Activated T-cell treated with anti-CD3 and anti-CD28 coated beads, Interleukin-2, amount 50 U/mL, for 72 hours (primary cell): ENCODE measurements around the gene FAM219A. TPM values are rescaled to one million over a fixed set of nuclear protein-coding genes. Genes with fewer than 3 reads are reported as not detected.
"Not testable (repeated sequence)": the region's sequence is repeated elsewhere in the genome, so short reads cannot be mapped to it uniquely, and the experiment has no call there.

Source experiments
- ATAC-seq, 2 donors: fragments of 150-1000 bp; cut with Tn5 transposase; replicated peaks in 1 of 2; 2 replicates each; pipeline ENCODE4 v1.10.0; 2021; ENCODE audit warnings: moderate library complexity in 2 of 2, mild to moderate bottlenecking in 1 of 2
- DNase-seq, 2 donors: peaks; one replicate each; pipeline ENCODE4 v3.0.0; 2021 to 2022; ENCODE audit warnings: mixed read lengths in 1 of 2
- H3K27ac Mint-ChIP-seq: one replicate; pipeline ENCODE4 v1.8.0; 2022; ENCODE audit warnings: mild to moderate bottlenecking, moderate library complexity, mixed read lengths
- H3K27me3 Mint-ChIP-seq: one replicate; pipeline ENCODE4 v1.8.0; 2022; ENCODE audit warnings: low read depth, mixed read lengths
- H3K36me3 Mint-ChIP-seq, 2 donors: one replicate each; pipeline ENCODE4 v1.8.0; 2022; ENCODE audit warnings: mixed read lengths in 2 of 2, mild to moderate bottlenecking in 1 of 2; ENCODE audit not compliant: insufficient read depth in 2 of 2
- H3K4me1 Mint-ChIP-seq: one replicate; pipeline ENCODE4 v1.8.0; 2022; ENCODE audit warnings: low read depth, mixed read lengths
- H3K4me3 Mint-ChIP-seq, 2 donors: one replicate each; pipeline ENCODE4 v1.8.0; 2022; ENCODE audit warnings: mild to moderate bottlenecking in 2 of 2, mixed read lengths in 2 of 2, moderate library complexity in 2 of 2
- H3K9me3 Mint-ChIP-seq, 2 donors: one replicate each; pipeline ENCODE4 v1.8.0; 2022; ENCODE audit warnings: mixed read lengths in 2 of 2
- total RNA-seq, 2 donors: library from RNA; stranded (reverse); gene quantifications; one replicate each; pipeline ENCODE4 v1.2.3, GENCODE V29; 2022

FAM219A gene
- total RNA-seq, 2 donors from 2014 or later, result 15.2 to 18.1 TPM

DNA sequence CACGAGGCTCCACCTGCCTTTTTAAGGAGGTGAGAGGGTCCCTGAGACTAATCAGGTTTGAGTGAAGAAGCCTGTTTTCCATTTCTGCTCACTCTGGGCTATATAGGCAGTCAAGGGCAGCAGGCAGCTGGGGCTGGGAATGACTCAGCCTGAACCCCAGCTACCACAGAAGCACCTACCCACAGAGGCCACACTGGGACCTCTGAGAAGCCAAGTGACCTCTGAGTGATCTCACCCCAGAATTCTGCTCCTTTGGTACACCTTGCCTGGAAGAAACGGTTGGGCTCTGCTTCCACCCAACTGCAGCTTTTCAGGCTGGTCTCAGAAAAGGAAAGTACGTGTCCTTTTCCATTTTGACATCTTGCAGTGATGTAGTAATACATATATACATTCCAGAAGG, 6.8 kb downstream of the FAM219A start:
- Mint-ChIP-seq H3K27ac (no peak overlapping the region), H3K27me3 (no peaks in the 10 kb centered on the region), H3K36me3 (no peaks in the 10 kb centered on the region), H3K4me3 (peak overlapping the region in 1 of 2 donors; percentile 36), H3K9me3 (no peaks in the 10 kb centered on the region), H3K4me1 (peaks cover 50% of the 10 kb centered on the region)
- ATAC-seq, result peak; percentile 91 to 93
- peak; percentile 54 to 64 for DNase-seq

DNA sequence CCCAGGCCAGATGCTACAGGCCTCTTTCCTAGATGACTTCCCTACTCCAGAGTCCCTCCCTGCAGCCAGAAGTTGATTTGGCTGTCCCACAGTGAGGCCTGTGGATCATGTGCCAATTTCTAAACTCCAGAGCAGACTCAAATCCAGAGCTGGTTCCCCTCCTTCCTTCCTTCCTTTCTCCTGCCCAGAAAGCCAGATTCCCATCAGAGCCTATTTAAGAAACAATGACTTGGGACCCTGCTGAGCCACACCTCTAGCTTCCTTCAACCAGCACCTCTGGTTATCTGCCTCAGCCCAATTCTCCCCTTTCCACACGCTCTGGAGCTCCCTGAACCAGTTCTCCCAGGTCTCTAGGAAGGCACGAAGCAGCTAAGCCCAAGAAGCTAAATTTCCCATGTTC, 7.2 kb downstream of the FAM219A start:
- Mint-ChIP-seq H3K9me3 (no peaks in the 10 kb centered on the region), H3K4me1 (peaks cover 46% of the 10 kb centered on the region), H3K27me3 (no peaks in the 10 kb centered on the region), H3K4me3 (peak overlapping the region in 1 of 2 donors; percentile 36), H3K36me3 (no peaks in the 10 kb centered on the region), H3K27ac (no peak overlapping the region)
- DNase-seq, result no peak
- peak in 1 of 2 donors; percentile 3 for ATAC-seq

DNA sequence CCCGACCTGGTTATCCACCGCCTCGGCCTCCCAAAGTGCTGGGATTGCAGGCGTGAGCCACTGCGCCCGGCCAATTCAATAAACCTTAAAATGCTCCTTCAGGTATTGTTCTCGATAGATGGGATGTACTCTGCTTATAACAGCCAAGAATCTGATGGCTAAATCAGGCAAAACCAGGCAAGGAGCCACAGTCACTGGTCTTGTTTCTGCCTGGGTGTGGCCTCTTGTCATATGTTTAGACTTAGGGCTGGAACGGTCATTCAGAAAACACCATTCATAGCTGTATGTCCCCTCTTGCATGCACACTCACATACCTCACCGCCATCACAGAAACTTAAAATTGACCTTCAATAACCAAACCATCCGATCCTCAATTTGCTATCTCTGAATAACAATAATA, 7.7 kb downstream of the FAM219A start:
- no peaks in the 10 kb centered on the region for H3K27me3 Mint-ChIP-seq
- H3K4me3 Mint-ChIP-seq, result no peak overlapping the region

GRCh38 chr9:34446951-34447350, 11.4 kb downstream of the FAM219A start:
- Mint-ChIP-seq H3K36me3 (no peaks in the 10 kb centered on the region), H3K4me3 (no peak overlapping the region), H3K27me3 (no peaks in the 10 kb centered on the region), H3K4me1 (peaks cover 14% of the 10 kb centered on the region), H3K9me3 (no peaks in the 10 kb centered on the region), H3K27ac (no peak overlapping the region)
- ATAC-seq (no peak), DNase-seq (no peak)

More for the DNA sequence above, 7.7 kb downstream of the FAM219A start:
- no peak for DNase-seq
- Mint-ChIP-seq H3K27ac (no peak overlapping the region), H3K9me3 (no peaks in the 10 kb centered on the region), H3K36me3 (no peaks in the 10 kb centered on the region), H3K4me1 (peaks cover 41% of the 10 kb centered on the region)
- no peak for ATAC-seq

DNA sequence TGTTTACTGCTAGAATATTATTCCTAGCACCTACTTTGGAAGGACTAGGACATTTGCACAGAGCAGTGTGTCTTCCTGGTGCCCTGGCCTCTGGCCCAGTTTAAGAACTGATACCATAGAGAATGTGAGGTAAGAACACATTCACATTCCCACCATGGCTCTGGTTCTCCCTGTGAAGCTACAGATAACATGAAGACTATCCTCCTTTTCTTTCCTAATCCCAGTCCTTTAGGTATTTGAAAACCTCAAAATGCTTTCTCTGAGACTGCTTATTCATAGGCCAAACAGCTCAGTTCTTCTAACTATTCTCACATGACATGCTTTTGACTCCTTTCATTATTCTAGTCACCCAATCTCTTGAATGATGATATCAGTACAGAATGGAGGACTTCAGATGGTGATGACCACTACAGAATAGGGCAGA, 11.9 kb downstream of the FAM219A start:
- Mint-ChIP-seq H3K4me1 (peaks cover 9% of the 10 kb centered on the region), H3K36me3 (no peaks in the 10 kb centered on the region), H3K4me3 (no peak overlapping the region), H3K9me3 (no peaks in the 10 kb centered on the region), H3K27me3 (no peaks in the 10 kb centered on the region), H3K27ac (no peak overlapping the region)
- DNase-seq (no peak), ATAC-seq (no peak)

- H3K4me1 Mint-ChIP-seq, result peaks cover 6% of the 10 kb centered on the region
- no peaks in the 10 kb centered on the region for H3K27me3 Mint-ChIP-seq
- ATAC-seq (no peak), DNase-seq (no peak)
- no peak overlapping the region for H3K27ac Mint-ChIP-seq
- H3K4me3 Mint-ChIP-seq, result no peak overlapping the region
- H3K9me3 Mint-ChIP-seq, result no peaks in the 10 kb centered on the region
- H3K36me3 Mint-ChIP-seq, result no peaks in the 10 kb centered on the region
These were observed 14.4 kb downstream of the FAM219A start for GRCh38 chr9:34443976-34444375.

DNA sequence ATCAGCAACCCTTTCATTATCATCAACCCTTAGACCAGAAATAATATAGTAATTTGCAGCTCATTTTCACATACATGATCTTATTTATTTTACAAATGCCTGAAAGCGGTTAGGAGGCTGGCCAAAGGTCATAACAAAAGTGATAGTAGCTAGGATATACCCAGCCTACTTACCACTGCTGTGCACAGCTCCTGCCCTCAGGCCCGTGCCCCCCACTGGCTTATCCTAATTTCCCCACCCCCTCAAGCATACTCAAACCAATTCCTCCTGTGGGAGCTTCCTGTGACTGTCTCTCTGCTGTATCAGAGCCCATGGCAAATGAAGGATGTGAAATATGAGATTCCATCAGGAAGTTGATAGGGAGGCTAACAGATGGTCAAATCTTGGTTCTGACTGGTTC, 14.8 kb downstream of the FAM219A start:
- no peaks in the 10 kb centered on the region for H3K27me3 Mint-ChIP-seq
- peaks cover 6% of the 10 kb centered on the region for H3K4me1 Mint-ChIP-seq
- no peaks in the 10 kb centered on the region for H3K36me3 Mint-ChIP-seq
- no peak overlapping the region for H3K27ac Mint-ChIP-seq
- ATAC-seq, result no peak
- H3K4me3 Mint-ChIP-seq, result no peak overlapping the region
- H3K9me3 Mint-ChIP-seq, result no peaks in the 10 kb centered on the region
- no peak for DNase-seq

DNA sequence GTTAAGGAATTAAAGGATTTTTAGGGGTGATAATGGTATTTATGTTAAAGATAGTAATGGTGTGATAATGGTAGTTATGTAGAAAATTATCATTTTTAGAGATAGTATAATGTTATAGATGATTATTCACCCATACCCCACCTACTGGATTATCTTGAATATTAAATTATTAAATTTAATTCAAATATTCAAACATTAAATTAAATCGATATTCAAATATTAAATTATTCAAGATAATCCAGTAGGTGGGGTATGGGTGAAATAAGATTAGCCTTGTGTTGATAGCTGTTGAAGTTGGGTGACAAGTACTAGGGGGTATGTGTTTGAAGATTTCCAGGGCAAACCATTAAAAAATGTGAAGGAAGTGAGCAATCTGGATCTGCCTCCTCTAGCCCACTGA, 15.6 kb downstream of the FAM219A start:
- H3K36me3 Mint-ChIP-seq, result no peaks in the 10 kb centered on the region
- no peaks in the 10 kb centered on the region for H3K27me3 Mint-ChIP-seq
- H3K27ac Mint-ChIP-seq, result no peak overlapping the region
- ATAC-seq (no peak), DNase-seq (no peak)
- peaks cover 6% of the 10 kb centered on the region for H3K4me1 Mint-ChIP-seq
- H3K9me3 Mint-ChIP-seq, result no peaks in the 10 kb centered on the region
- H3K4me3 Mint-ChIP-seq, result no peak overlapping the region

DNA sequence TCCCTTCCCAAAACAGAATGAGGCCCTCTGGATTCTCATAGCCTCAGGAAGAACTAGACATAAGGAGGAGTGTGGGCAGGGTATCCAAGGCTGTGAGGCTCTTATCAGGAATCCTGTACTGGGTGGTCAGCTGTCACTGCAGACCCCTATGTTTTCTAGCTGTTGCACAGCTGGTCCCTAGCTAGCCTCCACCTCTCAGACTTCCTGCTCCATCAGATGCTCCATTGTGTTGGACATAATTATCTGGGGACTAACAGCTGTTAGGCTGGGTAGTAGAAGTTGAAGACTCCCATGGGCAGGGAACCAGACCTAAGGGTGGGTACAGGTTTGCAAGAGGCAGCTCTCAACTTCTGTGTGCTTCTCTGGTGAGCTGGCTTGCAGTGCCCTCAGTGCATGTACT, 18.4 kb downstream of the FAM219A start:
- Mint-ChIP-seq H3K27ac (no peak overlapping the region), H3K9me3 (no peaks in the 10 kb centered on the region), H3K36me3 (no peaks in the 10 kb centered on the region), H3K27me3 (no peaks in the 10 kb centered on the region), H3K4me1 (peaks cover 6% of the 10 kb centered on the region), H3K4me3 (no peak overlapping the region)
- no peak for DNase-seq
- no peak for ATAC-seq

- H3K27me3 Mint-ChIP-seq, DNase-seq, H3K27ac Mint-ChIP-seq, H3K9me3 Mint-ChIP-seq, ATAC-seq, H3K4me3 Mint-ChIP-seq, H3K36me3 Mint-ChIP-seq, H3K4me1 Mint-ChIP-seq: not testable (repeated sequence)
These were observed 19.9 kb downstream of the FAM219A start for GRCh38 chr9:34438465-34438864.

DNA sequence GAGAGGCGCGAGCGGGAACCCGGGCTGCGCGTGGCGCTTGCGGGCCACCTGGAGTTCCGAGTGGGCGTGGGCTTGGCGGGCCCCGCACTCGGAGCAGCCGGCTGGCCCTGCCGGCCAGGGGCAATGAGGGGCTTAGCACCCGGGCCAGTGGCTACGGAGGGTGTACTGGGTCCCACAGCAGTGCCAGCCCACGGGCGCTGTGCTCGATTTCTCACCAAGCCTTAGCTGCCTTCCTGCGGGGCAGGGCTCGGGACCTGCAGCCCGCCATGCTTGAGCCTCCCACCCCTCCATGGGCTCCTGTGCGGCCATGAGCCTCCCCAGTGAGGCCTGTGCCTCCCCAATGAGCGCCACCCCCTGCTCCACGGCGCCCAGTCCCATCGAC, 20.5 kb downstream of the FAM219A start:
- H3K9me3 Mint-ChIP-seq, ATAC-seq, H3K27ac Mint-ChIP-seq, H3K4me3 Mint-ChIP-seq, H3K36me3 Mint-ChIP-seq, H3K27me3 Mint-ChIP-seq, H3K4me1 Mint-ChIP-seq, DNase-seq: not testable (repeated sequence)

GRCh38 chr9:34437006-34437925, 21.1 kb downstream of the FAM219A start:
- H3K27me3 Mint-ChIP-seq, result no peaks in the 10 kb centered on the region
- no peak overlapping the region for H3K4me3 Mint-ChIP-seq
- no peak overlapping the region for H3K27ac Mint-ChIP-seq
- H3K9me3 Mint-ChIP-seq, result no peaks in the 10 kb centered on the region
- no peaks in the 10 kb centered on the region for H3K36me3 Mint-ChIP-seq
- peaks cover 6% of the 10 kb centered on the region for H3K4me1 Mint-ChIP-seq
- DNase-seq (peak; percentile 54 to 68), ATAC-seq (peak; percentile 88 to 94)

GRCh38 chr9:34431667-34432066, 26.7 kb downstream of the FAM219A start:
- H3K4me3 Mint-ChIP-seq, result no peak overlapping the region
- H3K9me3 Mint-ChIP-seq, result no peaks in the 10 kb centered on the region
- no peaks in the 10 kb centered on the region for H3K27me3 Mint-ChIP-seq
- no peaks in the 10 kb centered on the region for H3K4me1 Mint-ChIP-seq
- no peak for DNase-seq
- H3K36me3 Mint-ChIP-seq, result no peaks in the 10 kb centered on the region
- H3K27ac Mint-ChIP-seq, result no peak overlapping the region
- no peak for ATAC-seq
